Embryonic facial prominence (tissue), 1 donor: ENCODE measurements around the gene ZNF490.
A peak's percentile ranks its signal among the peaks of the same experiment; 100 is the strongest.
"Not testable (repeated sequence)": the region's sequence is repeated elsewhere in the genome, so short reads cannot be mapped to it uniquely, and the experiment has no call there.

Experiments used
- DNase-seq: peaks from one replicate; pipeline ENCODE4 v3.0.0-alpha.2; 2016; ENCODE audit errors: extremely low spot score

The ZNF490 gene

GRCh38 chr19:12610540-12611360 is at the start of gene ZNF490, which contains the start of gene ZNF791:
TSS of gene ZNF490 (minus strand) at chr19:12610813. CDS start at chr19:12610680, 133 bp downstream.
TSS of gene ZNF791 (plus strand) at chr19:12610920. CDS start at chr19:12611080, 160 bp downstream.
- peak; percentile 98 for DNase-seq

- DNase-seq = no peak
Observed at GRCh38 chr19:12657966-12658365, 47.4 kb upstream of the ZNF490 start.

- no peak for DNase-seq
Observed at GRCh38 chr19:12656899-12657571, 46.4 kb upstream of the ZNF490 start.

DNA sequence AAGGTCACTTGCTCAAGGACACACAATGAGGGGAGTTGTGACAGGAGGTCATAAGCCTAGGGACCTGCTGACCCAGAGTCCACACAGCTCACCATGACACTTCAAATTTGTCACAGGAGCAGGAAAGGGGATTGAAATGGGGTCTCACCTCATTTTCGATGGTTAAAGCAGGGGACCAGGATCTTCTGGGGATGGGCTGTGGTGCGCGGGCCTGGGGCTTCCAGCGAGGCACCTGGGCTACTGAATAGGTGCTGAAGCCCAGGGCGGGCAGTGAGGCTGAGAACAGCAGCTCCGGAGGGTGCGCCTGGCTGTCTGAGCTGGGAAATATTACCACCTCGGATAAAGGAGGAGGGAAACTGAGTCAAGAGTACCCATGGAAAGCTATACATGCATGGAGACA is 44.9 kb upstream of the ZNF490 start:
- DNase-seq = no peak

DNA sequence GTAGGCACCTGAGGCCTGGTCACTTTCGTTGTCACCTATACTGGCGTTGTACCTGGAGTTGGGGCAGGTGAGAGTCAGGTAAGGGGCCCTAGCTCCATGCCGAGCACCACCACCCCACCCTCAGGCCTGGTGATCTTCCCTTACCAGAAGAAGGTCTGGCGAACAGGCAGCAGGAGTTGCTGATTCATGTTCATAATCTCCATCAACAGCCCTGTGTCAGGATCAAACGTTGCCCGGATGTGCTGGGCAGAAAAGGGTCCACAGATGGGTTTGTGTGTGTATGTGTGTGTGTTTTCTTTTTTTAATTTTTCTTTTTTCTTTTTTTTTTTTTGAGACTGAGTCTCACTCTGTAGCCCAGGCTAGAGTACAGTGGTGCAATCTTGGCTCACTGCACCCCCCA is 41.6 kb upstream of the ZNF490 start:
- no peak for DNase-seq

- no peak for DNase-seq
Observed at GRCh38 chr19:12649941-12650340, 39.3 kb upstream of the ZNF490 start.

DNA sequence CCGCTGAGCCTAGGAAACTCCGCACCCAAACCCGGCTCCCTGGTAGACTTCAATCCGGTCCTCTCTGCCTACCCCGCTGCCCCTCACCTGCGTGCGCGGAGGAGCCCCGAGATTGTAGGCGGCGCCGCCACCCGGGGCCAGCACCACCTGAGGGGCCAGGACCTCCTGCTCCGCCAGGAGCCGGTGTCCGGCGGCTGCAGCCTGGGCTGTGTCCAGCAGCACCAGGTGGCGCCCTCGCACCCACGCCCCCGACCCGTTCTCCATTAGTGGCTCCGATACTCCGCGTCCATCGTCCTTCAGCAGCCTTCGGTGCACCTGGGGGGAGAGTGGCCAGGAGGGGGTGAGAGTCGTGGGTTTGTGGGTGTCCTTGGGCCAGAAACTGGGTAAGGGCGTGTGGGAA is 37.5 kb upstream of the ZNF490 start:
- DNase-seq = no peak

GRCh38 chr19:12647490-12648071 is 37.0 kb upstream of the ZNF490 start:
- no peak for DNase-seq

DNA sequence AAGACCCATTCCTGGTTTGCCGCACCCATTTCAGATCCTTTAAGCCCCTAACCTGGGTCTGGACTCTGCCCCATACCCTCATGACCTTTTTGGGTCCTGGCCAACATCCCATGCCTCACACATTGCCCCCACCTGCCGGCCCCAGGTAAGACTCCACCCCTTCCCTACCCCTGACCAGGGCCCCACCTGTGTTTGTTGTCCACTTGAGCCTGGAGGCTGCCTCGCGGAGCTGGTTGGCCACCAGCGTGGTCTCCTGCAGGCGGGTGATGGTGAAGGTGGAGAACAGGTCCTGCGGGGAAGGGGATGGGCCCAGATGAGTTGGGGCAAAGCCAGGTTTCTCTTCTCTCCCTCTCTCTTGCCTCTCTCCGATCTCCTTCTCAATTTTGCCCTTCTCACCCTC is 36.4 kb upstream of the ZNF490 start:
- no peak for DNase-seq

DNA sequence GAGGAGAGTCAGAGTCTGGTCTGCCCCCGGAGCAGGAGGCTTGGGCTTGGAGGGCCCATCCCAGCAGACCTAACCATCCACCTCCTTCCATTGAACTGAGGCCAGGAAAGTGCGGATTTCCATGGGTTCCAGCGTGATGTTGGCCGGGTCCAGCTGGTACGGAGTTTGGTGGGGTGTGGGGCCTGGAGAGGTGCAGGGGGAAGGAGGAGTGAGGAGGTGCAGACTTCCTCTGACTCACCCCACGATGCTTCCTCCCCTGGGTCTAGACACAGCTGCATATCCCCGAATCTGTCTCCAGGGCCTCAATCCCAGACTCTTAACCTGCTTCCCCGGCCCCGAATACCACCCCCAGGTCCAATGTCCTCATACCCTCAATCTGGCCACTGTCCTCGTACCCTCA is 35.9 kb upstream of the ZNF490 start:
- DNase-seq = no peak

DNA sequence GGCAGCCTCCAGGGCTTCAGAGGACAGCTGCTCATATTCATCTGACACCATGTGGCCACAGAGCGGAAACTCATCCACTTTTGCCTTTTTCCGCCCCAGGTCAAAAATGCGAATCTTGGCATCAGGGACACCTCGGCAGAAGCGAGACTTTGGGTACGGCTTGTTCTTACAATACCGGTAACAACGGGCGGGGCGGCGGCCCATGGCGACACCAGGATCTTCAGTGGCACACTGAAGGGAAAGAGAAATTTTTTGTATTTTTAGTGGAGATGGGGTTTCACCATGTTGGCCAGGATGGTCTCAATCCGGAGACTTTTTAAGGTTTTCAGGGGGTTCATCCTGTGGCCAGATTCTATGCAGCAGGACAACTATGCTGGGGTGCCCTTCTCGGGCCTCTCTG is 33.1 kb upstream of the ZNF490 start:
- not testable (repeated sequence) for DNase-seq

GRCh38 chr19:12642506-12642905 is 31.9 kb upstream of the ZNF490 start:
- DNase-seq = no peak

- DNase-seq = no peak
Observed at GRCh38 chr19:12641456-12641855, 30.8 kb upstream of the ZNF490 start.

DNA sequence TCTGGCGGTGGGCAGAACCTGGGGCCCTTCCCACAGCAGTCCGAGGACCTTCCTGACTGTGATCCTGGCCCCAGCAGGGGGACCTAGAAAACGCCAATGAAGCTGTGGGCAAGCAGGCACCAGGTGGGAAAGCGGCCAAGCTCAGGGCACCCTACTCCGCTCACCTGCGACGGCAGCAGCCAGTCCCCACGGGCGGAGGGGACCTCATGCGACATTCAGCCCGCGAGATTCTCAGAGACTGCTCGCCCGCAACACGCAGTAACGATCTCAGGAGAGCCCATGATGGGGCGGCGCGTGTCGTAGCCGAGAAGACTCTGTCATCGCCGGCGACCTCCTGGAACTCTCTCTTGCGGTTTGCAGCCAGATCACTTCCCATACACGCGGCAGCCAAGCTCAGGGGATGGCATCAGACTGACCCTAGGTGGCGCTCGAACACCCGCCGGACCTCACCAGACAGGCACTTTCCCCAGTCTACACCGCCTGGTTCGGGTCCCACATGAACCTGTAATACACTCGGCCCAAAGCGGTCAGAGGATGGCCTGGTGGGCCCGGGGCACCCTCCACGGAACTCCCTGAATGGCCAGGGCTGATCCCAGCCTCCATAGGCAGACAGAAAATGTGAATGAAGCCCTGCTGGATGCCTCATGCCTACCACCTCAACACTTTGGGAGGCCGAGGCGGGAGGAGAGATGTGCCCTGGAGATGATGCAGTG is 29.4 kb upstream of the ZNF490 start:
- DNase-seq = peak; percentile 20

DNA sequence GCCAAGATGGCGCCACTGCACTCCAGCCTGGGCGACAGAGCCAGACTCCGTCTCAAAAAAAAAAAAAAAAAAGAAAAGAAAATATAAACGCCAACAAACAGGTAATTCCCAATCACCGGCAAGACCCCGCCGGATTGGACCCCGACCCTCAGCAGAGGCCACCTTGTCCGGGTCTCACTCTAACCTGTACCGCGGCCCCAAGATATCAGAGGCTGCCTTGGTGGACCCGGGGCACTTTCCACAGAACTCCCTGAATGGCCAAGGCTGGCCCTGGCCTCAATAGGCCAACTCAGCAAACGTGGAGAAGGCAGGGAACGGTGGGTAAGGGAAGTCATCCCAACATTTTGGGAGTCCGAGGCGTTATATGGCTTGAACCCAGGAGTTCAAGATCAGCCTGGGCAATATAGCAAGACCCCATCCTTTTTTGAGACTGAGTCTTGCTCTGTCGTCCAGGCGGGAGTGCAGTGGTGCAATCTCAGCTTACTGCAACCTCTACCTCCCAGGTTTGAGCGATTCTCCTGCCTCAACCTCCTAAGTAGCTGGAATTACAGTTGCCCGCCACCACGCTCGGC is 28.1 kb upstream of the ZNF490 start:
- no peak for DNase-seq

GRCh38 chr19:12636631-12637030 is 26.0 kb upstream of the ZNF490 start:
- DNase-seq = no peak

- no peak for DNase-seq
Observed at GRCh38 chr19:12629215-12629614, 18.6 kb upstream of the ZNF490 start.

DNA sequence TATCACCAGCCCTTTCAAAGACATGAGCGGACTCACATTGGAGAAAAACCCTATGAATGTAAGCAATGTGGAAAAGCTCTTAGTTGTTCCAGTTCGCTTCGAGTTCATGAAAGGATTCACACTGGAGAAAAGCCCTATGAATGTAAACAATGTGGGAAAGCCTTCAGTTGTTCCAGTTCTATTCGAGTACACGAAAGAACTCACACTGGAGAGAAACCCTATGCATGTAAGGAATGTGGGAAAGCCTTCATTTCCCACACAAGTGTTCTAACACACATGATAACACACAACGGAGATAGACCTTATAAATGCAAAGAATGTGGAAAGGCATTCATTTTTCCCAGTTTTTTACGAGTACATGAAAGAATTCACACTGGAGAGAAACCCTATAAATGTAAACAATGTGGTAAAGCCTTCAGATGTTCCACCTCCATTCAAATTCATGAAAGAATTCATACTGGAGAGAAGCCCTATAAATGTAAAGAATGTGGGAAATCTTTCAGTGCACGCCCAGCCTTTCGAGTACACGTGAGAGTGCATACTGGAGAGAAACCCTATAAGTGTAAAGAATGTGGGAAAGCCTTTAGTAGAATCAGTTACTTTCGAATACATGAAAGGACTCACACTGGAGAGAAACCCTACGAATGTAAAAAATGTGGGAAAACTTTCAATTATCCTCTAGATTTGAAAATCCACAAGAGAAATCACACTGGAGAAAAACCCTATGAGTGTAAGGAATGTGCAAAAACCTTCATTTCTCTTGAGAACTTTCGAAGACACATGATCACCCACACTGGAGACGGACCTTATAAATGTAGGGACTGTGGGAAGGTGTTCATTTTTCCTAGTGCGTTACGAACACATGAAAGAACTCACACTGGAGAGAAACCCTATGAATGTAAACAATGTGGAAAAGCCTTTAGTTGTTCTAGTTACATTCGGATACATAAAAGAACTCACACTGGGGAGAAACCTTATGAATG is 17.7 kb upstream of the ZNF490 start:
- no peak for DNase-seq

GRCh38 chr19:12626958-12627357 is 16.3 kb upstream of the ZNF490 start:
- DNase-seq = no peak

DNA sequence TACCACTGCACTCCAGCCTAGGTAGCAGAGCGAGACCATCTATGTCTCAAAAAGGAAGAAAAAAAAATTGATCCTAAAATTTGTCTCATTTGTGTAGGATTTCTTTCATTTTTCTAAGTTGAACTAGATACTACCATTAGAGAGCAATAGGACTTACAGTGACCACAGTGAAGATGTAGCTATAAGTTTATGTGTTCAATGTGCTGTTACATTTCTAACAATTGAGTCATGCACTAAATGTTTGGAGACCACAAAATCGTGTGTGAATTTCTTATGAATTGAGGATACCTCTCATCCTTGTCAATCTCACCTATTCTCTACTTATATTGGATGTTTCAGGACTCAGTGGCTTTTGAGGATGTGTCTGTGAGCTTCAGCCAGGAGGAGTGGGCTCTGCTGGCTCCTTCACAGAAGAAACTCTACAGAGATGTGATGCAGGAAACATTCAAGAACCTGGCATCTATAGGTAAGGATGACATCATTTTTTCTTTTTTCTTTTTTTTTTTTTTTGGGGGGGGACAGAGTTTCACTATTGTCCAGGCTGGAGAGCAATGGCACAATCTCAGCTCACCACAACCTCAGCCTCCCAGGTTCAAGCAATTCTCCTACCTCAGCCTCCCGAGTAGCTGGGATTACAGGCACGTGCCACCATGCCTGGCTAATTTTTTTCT is 12.9 kb upstream of the ZNF490 start:
- no peak for DNase-seq
